HL-60 (cell line): Measurements from ENCODE around the gene FOXP1.

Experiments
- CTCF ChIP-seq: IDR thresholded peaks from one replicate; pipeline ENCODE4 v1.5.1; 2011; ENCODE audit warnings: low read length, control low read depth, inconsistent platforms; ENCODE audit not compliant: insufficient read depth
- GABPA ChIP-seq: IDR thresholded peaks from 2 replicates; pipeline ENCODE4 v1.6.1; 2012; ENCODE audit warnings: low read depth
- POLR2AphosphoS5 ChIP-seq: IDR thresholded peaks from 2 replicates; pipeline ENCODE4 v1.6.1; 2012; ENCODE audit warnings: low read depth
- REST ChIP-seq: IDR thresholded peaks from 2 replicates; pipeline ENCODE4 v1.6.1; 2012; ENCODE audit warnings: low read depth; ENCODE audit not compliant: insufficient replicate concordance
- SPI1 ChIP-seq: IDR thresholded peaks from 2 replicates; pipeline ENCODE4 v1.6.1; 2012; ENCODE audit warnings: low read depth, mild to moderate bottlenecking, borderline replicate concordance

GRCh38 chr3:71453822-71454511, 129.6 kb downstream of the FOXP1 start:
- TF ChIP-seq POLR2AphosphoS5 (no peak), CTCF (no peak), REST (no peak), GABPA (no peak), SPI1 (no peak)
